Pons (tissue), 1 donor: Measurements from ENCODE around the gene RAB12.
A peak's percentile ranks its signal among the peaks of the same experiment; 100 is the strongest.
"Not testable (repeated sequence)": the region's sequence is repeated elsewhere in the genome, so short reads cannot be mapped to it uniquely, and the experiment has no call there.

Source experiments
- DNase-seq: peaks from one replicate; pipeline ENCODE4 v3.0.0-alpha.2; 2016; ENCODE audit warnings: low spot score

The RAB12 gene

GRCh38 chr18:8611916-8612576 lies 2.8 kb downstream of the RAB12 start:
- DNase-seq: no peak

- no peak for DNase-seq
These were observed 5.6 kb downstream of the RAB12 start for GRCh38 chr18:8614875-8615274.

GRCh38 chr18:8615397-8616027 lies 6.3 kb downstream of the RAB12 start:
- DNase-seq: peak; percentile 69

GRCh38 chr18:8616028-8616401 lies 6.8 kb downstream of the RAB12 start:
- no peak for DNase-seq

- no peak for DNase-seq
These were observed 8.7 kb downstream of the RAB12 start for GRCh38 chr18:8617907-8618306.

GRCh38 chr18:8619041-8619440 lies 9.8 kb downstream of the RAB12 start:
- DNase-seq: no peak

- no peak for DNase-seq
These were observed 10.8 kb downstream of the RAB12 start for GRCh38 chr18:8619835-8620577.

- DNase-seq: no peak
These were observed 11.6 kb downstream of the RAB12 start for GRCh38 chr18:8620845-8621244.

GRCh38 chr18:8622625-8623024 lies 13.4 kb downstream of the RAB12 start:
- DNase-seq: not testable (repeated sequence)

- DNase-seq: peak; percentile 66
These were observed 14.4 kb downstream of the RAB12 start for GRCh38 chr18:8623549-8624106.

- no peak for DNase-seq
These were observed 16.3 kb downstream of the RAB12 start for GRCh38 chr18:8625461-8626092.

- DNase-seq: no peak
These were observed 17.3 kb downstream of the RAB12 start for GRCh38 chr18:8626414-8627106.

- DNase-seq: peak; percentile 54
These were observed 17.9 kb downstream of the RAB12 start for GRCh38 chr18:8627107-8627472.

- peak; percentile 81 for DNase-seq
These were observed 18.3 kb downstream of the RAB12 start for GRCh38 chr18:8627540-8627939.

GRCh38 chr18:8629602-8630001 lies 20.4 kb downstream of the RAB12 start:
- no peak for DNase-seq

- no peak for DNase-seq
These were observed 21.3 kb downstream of the RAB12 start for GRCh38 chr18:8630546-8630945.

- no peak for DNase-seq
These were observed 22.0 kb downstream of the RAB12 start for GRCh38 chr18:8631265-8631664.

- DNase-seq: no peak
These were observed 23.1 kb downstream of the RAB12 start for GRCh38 chr18:8632386-8632785.

GRCh38 chr18:8634508-8634907 lies 25.3 kb downstream of the RAB12 start:
- DNase-seq: no peak

GRCh38 chr18:8635087-8635486 lies 25.9 kb downstream of the RAB12 start:
- no peak for DNase-seq

GRCh38 chr18:8639762-8640161 lies 30.5 kb downstream of the RAB12 start:
- DNase-seq: no peak

GRCh38 chr18:8643326-8643878 lies 34.2 kb downstream of the RAB12 start:
- no peak for DNase-seq
